Activated CD8-positive, alpha-beta memory T cell treated with anti-CD3 and anti-CD28 coated beads for 4 hours (primary cell): ENCODE results near the gene ZNF831.

Experiments used
- DNase-seq, 2 donors: peaks; one replicate each; pipeline ENCODE4 v3.0.0-alpha.2; 2020; ENCODE audit warnings: low read depth in 2 of 2

The ZNF831 gene

GRCh38 chr20:59301343-59302007, 137.9 kb downstream of the ZNF831 start:
- DNase-seq = no peak

GRCh38 chr20:59305908-59306655, 142.5 kb downstream of the ZNF831 start:
- no peak for DNase-seq

- no peak for DNase-seq
These were observed 143.6 kb downstream of the ZNF831 start for GRCh38 chr20:59307270-59307669.
